Islet of Langerhans (tissue), 1 donor: ENCODE data around the gene ESPNL.

ENCODE experiments used
- FAIRE-seq: peaks from one replicate; lab custom pipeline; 2011; peaks lifted over from hg19 to GRCh38; lab: Jason Lieb, UNC

ESPNL gene

GRCh38 chr2:238171575-238172187, 71.5 kb downstream of the ESPNL start:
- FAIRE-seq, result no peak

DNA sequence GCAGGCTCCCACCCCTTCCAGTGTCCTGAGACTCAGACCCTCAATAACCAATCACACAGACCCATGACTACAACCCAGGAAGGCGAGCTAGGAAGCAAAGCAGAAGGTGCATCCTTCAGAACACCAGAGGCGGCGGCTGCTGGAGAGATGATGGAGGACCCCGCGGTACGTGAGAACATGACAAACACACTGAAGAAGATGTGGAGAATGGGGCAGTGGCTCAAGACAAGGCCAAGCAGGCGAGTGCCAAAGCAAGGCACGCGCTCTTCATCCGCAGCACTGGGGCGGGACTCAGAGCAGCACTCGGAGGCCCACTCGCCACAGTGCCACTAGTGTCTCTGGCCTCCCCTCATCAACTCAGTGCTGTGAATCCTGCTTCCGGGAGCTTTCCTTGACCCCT, 72.3 kb downstream of the ESPNL start:
- FAIRE-seq, result no peak

DNA sequence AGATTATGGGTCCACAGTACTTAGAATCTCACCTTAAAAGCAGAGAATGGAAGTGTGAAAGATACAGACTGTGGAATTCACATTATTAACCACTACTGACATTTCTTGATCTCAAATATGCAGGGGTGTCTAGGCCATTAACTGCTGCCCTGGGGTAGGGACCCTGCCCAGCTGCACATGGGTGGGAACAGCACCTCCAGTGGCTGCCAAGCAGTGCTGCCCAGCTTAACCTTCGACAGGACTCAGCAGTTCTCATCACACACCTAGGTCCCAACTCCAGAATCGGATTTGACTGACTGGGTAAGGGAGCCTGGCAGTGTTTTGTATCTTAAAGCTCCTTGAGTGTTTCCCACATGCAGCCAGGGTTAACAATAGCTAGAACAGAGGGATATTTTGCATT, 73.6 kb downstream of the ESPNL start:
- FAIRE-seq, result no peak

DNA sequence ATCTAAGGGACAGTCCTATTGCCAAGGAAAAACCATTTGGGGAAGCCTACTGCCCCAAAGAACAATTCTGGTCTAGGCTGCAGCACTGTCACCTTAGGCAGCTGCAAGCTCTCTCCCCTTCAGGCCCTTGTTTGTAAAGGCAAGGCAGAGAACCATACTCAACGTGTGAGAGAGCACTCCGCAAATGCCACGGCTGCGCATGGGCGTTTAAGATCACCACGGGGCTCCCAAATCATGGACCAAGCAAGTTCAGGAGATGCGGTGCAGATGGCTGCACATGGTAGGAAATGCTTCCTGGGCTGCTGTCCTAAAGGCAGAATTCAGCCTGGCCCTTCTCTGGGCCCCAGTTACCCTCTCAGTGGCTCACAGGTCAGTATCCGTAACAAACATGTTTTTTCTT, 74.2 kb downstream of the ESPNL start:
- FAIRE-seq, result no peak

DNA sequence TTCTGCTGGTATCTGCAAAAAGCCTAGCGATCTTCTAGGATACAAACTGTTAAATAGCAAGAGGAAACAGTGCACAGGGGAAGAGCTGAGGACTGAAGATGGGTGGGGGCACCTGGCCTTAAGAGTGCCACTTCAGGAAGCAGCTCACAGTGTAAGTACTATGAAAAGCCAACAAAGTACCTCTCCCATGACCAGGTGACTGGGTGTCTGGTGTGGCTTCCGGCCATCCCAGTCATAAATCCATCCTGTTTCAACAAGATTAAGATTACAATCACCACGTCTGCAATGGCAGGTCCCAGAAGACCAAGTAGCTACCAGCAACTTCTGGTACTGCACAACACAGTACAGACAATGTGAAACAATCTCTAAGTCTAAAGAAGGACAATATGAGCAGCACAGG, 74.6 kb downstream of the ESPNL start:
- FAIRE-seq, result no peak

DNA sequence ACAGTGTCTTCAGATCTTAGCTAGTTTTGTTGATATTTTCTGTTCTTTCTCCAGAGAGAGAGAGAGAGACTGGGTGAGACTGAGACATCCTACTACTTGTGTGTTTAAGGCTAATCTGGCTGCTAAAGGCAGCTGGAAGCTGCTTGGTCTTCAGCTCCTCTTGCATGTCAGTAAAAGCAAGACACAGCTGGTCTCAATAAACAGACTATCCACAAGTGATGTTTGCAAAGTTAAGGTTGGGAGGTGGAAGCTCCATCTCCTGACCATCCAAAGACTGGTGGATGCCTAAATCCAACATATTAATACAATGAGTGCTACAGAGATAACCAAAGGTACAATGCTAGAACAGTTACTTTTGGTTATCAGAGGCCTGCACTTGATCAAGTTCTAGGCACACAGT, 76.5 kb downstream of the ESPNL start:
- FAIRE-seq, result no peak

DNA sequence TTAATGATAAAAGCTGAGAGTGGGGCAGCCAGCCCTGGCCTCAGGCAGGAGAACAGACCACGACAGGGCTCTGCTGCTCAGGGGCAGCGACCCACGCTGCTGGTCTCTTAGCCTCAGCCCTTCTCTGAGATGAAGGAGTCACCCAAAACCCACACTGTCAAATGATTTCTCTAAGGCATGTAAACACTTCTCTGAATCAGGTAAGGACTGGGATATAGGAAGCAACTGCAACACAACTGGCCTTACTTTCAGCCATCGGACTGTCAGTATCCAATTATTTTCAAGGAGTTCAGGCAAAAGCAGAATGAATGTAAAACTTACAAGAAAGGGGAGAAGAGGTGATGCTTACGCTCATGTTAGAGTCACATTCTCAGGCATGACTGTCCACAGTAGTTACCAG, 80.4 kb downstream of the ESPNL start:
- FAIRE-seq, result no peak

DNA sequence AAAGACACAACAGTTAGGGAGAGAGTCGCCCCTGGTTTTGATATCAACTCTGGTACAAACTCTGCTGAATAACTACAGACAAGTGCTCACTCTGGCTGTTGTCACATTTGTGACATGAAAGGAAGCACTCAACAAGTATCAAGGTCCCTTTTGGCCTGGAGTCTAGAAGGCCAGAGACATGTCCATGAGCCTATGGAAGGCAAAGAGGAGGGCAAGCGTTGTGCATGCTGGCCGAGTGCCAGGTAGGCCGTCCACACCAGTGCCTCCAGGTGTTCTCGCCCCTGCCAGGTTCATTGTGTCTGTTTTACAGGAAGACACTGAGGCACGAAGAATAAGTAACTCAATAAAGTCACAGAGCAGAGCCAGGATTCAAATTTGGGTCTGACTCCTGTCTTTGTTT, 82.2 kb downstream of the ESPNL start:
- FAIRE-seq, result no peak
